ENCODE measurements around the gene SCARB2. TPM values are rescaled to one million over a fixed set of nuclear protein-coding genes. Genes with fewer than 3 reads are reported as not detected.

SCARB2 gene
- total and polyA plus RNA-seq, 8 donors: 36.8 to 123 (median 72.4) TPM

DNA sequence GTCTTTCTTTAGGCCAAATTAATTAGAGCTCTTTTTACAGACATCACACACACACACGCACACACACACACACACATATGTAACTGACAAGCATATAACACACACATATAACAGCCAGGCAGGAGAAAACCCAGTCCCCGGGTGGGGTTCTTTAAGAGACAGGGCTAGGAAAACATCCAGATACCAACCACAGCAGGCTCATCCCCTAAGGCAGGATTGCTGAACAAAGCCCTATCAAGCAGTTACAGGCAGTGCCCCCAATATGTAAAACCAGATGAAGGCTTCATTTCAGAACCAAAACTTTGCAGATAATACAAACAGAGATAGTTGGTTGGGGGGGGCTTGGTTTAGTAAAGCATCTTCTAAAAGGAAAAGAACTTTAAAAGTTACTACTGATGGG is 19.9 kb upstream of the SCARB2 start:
- Histone ChIP-seq H3K4me1 (peaks cover 23 to 30% (median 26%) of the 10 kb centered on the region in 3 donors), H3K9me3 (no peaks in the 10 kb centered on the region), H3K4me3 (no peak overlapping the region), H3K27me3 (no peaks in the 10 kb centered on the region), H3K27ac (no peak overlapping the region), H3K36me3 (no peaks in the 10 kb centered on the region)
- TF ChIP-seq, protein P1, sequence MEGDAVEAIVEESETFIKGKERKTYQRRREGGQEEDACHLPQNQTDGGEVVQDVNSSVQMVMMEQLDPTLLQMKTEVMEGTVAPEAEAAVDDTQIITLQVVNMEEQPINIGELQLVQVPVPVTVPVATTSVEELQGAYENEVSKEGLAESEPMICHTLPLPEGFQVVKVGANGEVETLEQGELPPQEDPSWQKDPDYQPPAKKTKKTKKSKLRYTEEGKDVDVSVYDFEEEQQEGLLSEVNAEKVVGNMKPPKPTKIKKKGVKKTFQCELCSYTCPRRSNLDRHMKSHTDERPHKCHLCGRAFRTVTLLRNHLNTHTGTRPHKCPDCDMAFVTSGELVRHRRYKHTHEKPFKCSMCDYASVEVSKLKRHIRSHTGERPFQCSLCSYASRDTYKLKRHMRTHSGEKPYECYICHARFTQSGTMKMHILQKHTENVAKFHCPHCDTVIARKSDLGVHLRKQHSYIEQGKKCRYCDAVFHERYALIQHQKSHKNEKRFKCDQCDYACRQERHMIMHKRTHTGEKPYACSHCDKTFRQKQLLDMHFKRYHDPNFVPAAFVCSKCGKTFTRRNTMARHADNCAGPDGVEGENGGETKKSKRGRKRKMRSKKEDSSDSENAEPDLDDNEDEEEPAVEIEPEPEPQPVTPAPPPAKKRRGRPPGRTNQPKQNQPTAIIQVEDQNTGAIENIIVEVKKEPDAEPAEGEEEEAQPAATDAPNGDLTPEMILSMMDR (IDR thresholded peaks at IDR 0.05): no peak
- FAIRE-seq (no peak), ATAC-seq (no peak), DNase-seq (no peak)
- intact Hi-C loops (cut with DNase I): no loop called here
- WGBS, 2 donors: 53 to 64% methylated on average over 2 of the region's 2 CpGs

DNA sequence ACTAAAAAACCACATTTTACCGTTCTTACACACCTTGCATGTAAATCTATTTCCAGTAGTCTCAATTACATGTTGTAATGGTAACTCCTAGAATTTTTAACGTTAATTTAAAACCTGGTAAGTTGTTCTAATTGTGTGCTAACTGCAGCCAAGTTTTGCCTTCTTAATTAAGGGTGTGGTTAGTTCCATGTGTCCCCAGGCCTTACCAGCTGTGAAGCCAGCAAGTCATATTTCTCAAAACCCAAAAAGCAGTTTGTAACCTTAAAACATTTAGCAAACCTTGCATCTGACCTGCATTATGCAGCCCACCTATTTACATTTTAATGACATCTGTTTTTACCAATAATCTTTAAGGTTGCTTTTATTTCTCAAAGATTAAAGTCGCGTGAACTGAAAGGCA is 19.5 kb upstream of the SCARB2 start:
- DNase-seq (no peak), ATAC-seq (no peak), FAIRE-seq (no peak)
- TF ChIP-seq, protein P1 (IDR thresholded peaks at IDR 0.05): no peak
- Histone ChIP-seq H3K4me1 (peaks cover 22 to 30% (median 23%) of the 10 kb centered on the region in 3 donors), H3K4me3 (no peak overlapping the region), H3K36me3 (no peaks in the 10 kb centered on the region), H3K27me3 (no peaks in the 10 kb centered on the region), H3K27ac (no peak overlapping the region), H3K9me3 (no peaks in the 10 kb centered on the region)
- WGBS, 2 donors: 46 to 51% methylated on average over 4 of the region's 4 CpGs
- intact Hi-C loops (cut with DNase I): no loop called here

DNA sequence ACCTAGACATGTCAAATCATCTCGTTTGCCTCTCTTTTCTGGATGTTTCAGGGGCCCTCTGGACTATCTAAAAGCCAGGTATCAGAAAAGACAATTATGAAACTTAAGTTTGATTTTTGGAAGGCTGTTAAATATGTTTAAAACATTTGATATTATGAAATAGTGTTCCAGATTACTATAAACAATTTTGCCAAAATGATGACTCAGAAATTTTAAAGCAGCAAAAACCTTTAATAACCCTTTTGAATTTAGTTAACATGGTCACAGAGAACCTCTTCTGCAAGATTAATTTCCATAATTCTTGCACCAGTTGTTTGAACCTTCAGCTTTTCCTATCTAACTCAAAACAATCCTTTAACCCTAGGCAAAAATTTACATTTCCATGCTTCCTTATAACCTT is 19.1 kb upstream of the SCARB2 start:
- 71 to 87% methylated on average over 1 of the region's 1 CpG for WGBS, 2 donors
- Histone ChIP-seq H3K9me3 (no peaks in the 10 kb centered on the region), H3K4me1 (peaks cover 20 to 30% (median 23%) of the 10 kb centered on the region in 3 donors), H3K27ac (no peak overlapping the region), H3K36me3 (no peaks in the 10 kb centered on the region), H3K4me3 (no peak overlapping the region), H3K27me3 (no peaks in the 10 kb centered on the region)
- FAIRE-seq (no peak), DNase-seq (no peak), ATAC-seq (no peak)
- intact Hi-C loops (cut with DNase I): no loop called here
- TF ChIP-seq, protein P1 (IDR thresholded peaks at IDR 0.05): no peak

DNA sequence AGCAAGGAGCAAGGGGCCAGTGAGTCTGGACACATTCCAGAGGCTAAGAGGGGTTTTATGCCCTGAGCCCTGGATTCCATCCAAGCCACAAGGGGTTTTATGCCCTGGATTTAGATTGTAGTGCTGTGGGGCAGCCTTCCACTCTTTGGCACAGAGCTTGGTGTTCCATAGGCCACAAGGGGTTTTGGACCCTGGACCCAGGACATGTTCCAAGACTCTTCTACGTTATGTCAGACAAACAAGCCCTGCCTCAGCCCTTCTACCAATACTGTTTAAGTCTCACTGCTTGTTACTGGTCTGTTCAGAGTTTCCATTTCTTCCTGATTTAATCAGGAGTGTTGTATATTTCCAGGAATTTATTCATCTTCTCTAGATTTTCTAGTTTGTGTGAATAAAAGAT is 12.8 kb upstream of the SCARB2 start:
- TF ChIP-seq, protein P1 (IDR thresholded peaks at IDR 0.05): no peak
- ATAC-seq (no peak), DNase-seq (no peak), FAIRE-seq (no peak)
- WGBS, 2 donors: 0% methylated on average over 1 of the region's 1 CpG
- intact Hi-C loops (cut with DNase I): no loop called here
- H3K27ac ChIP-seq: no peak overlapping the region
- no peaks in the 10 kb centered on the region for H3K27me3 ChIP-seq
- no peaks in the 10 kb centered on the region for H3K36me3 ChIP-seq
- H3K9me3 ChIP-seq: no peaks in the 10 kb centered on the region
- H3K4me3 ChIP-seq: no peak overlapping the region
- peaks cover 0 to under 1% (median 0%) of the 10 kb centered on the region in 3 donors for H3K4me1 ChIP-seq

DNA sequence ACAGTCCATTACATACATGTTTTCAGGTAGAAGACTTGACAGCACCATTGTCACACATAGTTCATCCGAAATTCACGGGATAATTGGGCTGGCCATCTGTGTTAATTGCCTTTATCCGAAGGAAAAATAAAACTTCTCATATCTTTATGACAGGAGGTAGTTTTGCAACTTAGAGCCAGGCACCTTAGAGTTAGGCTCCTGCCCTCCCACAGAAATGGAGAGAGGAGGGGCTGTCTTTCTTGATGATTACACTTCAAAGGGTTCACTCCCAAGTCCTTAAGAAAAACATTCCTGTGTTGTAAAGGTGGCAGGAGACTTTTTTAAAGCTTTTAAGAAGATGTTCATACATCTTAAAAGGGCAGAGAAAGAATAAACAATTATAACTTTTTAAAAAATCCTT is 10.5 kb upstream of the SCARB2 start:
- Histone ChIP-seq H3K4me1 (peaks cover 1 to 7% (median 5%) of the 10 kb centered on the region in 3 donors), H3K36me3 (no peaks in the 10 kb centered on the region), H3K27me3 (no peaks in the 10 kb centered on the region), H3K4me3 (no peak overlapping the region), H3K9me3 (no peaks in the 10 kb centered on the region), H3K27ac (no peak overlapping the region)
- intact Hi-C loops (cut with DNase I): no loop called here
- 77 to 83% methylated on average over 3 of the region's 3 CpGs for WGBS, 2 donors
- DNase-seq (no peak), ATAC-seq (no peak), FAIRE-seq (no peak)
- TF ChIP-seq, protein P1 (IDR thresholded peaks at IDR 0.05): no peak
